Esophagus muscularis mucosa (tissue), 4 donors: ENCODE results near the gene KLHL25. TPM values are rescaled to one million over a fixed set of nuclear protein-coding genes. Genes with fewer than 3 reads are reported as not detected.
A peak's percentile ranks its signal among the peaks of the same experiment; 100 is the strongest.

Experiments used
- DNase-seq: peaks from one replicate; pipeline ENCODE4 v3.0.0-alpha.2; 2017; ENCODE audit errors: extremely low spot score
- H3K27ac ChIP-seq, 4 donors: fragments of 200-600 bp; sonication (generic); replicated peaks in 1 of 4; 1 replicate in 3 of 4; 2 replicates in 1 of 4; pipeline ENCODE4 v1.5.1; 2016 to 2019; ENCODE audit warnings: mild to moderate bottlenecking in 1 of 4
- H3K27me3 ChIP-seq, 4 donors: fragments of 200-600 bp; sonication (generic); one replicate each; pipeline versions ENCODE4 v1.5.1 to v1.6.0; 2016 to 2019
- H3K36me3 ChIP-seq, 4 donors: fragments of 200-600 bp; sonication (generic); one replicate each; pipeline ENCODE4 v1.5.1; 2016 to 2019
- H3K4me1 ChIP-seq, 4 donors: fragments of 200-600 bp; sonication (generic); one replicate each; pipeline ENCODE4 v1.5.1; 2016 to 2019
- H3K4me3 ChIP-seq, 4 donors: fragments of 200-600 bp; sonication (generic); 1 replicate in 2 of 4; 2 replicates in 2 of 4; pipeline ENCODE4 v1.5.1; 2016 to 2019; ENCODE audit warnings: mild to moderate bottlenecking in 4 of 4, moderate library complexity in 1 of 4
- H3K9me3 ChIP-seq, 4 donors: fragments of 200-600 bp; sonication (generic); 1 replicate in 3 of 4; 2 replicates in 1 of 4; pipeline ENCODE4 v1.5.1; 2016 to 2019
- CTCF ChIP-seq, 3 experiments: fragments of 200-600 bp in 2 of 3; fragments of 450-650 bp in 1 of 3; sonication (generic) in 2 of 3; IDR thresholded peaks; one replicate each; pipeline ENCODE4 v1.5.1; 2017 to 2019; ENCODE audit warnings: antibody characterized with exemption in 3 of 3, mild to moderate bottlenecking in 2 of 3, moderate library complexity in 1 of 3
- EP300 ChIP-seq: sonication (generic); formaldehyde crosslinking; IDR thresholded peaks from one replicate; pipeline ENCODE4 v1.6.1; 2017; ENCODE audit warnings: antibody characterized with exemption
- POLR2A ChIP-seq: fragments of 450-650 bp; IDR thresholded peaks from one replicate; pipeline ENCODE4 v1.6.1; 2017; ENCODE audit warnings: antibody characterized with exemption, moderate library complexity, mild to moderate bottlenecking, low read depth
- POLR2AphosphoS5 ChIP-seq, 2 donors: sonication (generic); formaldehyde crosslinking; IDR thresholded peaks; one replicate each; pipeline ENCODE4 v1.6.1; 2017; ENCODE audit warnings: antibody characterized with exemption in 2 of 2
- WGBS: methylation state at CpG from one replicate; pipeline ENCODE4 v1.1.5; 2018; 5-methylcytosine and 5-hydroxymethylcytosine counted together
- intact Hi-C: fragments of 100-400 bp; cut with DNase I; formaldehyde crosslinking; loops from one replicate; pipeline ENCODE4 v1.15.1; 2023
- total RNA-seq, 4 donors: library from RNA; depleted of rRNA; stranded (reverse); fragments of >200 nt; gene quantifications; one replicate each; pipeline versions ENCODE4 v1.1.0 to v1.2.1, GENCODE V29; 2016

The KLHL25 gene
- total RNA-seq, 4 donors from 2014 or later: 10.8 to 24.4 (median 12.0) TPM

- H3K4me1 ChIP-seq: peaks cover 43 to 85% (median 75%) of the 10 kb centered on the region in 4 donors
- WGBS: 54% methylated on average over 8 of the region's 8 CpGs
- peak overlapping the region; percentile 42 to 83 (median 76) for H3K27ac ChIP-seq
- H3K4me3 ChIP-seq: no peak overlapping the region
- H3K36me3 ChIP-seq: peaks cover 0 to 29% (median 7%) of the 10 kb centered on the region in 4 donors
- TF ChIP-seq CTCF (IDR thresholded peaks at IDR 0.05) (no peak), EP300 (peak; percentile 40), POLR2AphosphoS5 (IDR thresholded peaks at IDR 0.05) (peak; percentile 25 to 54), POLR2A (no peak)
- intact Hi-C loops: no loop called here
- H3K27me3 ChIP-seq: peaks cover 0 to 3% (median 0%) of the 10 kb centered on the region in 4 donors
- no peak for DNase-seq
- H3K9me3 ChIP-seq: no peaks in the 10 kb centered on the region
Observed at GRCh38 chr15:85762756-85763127, 32.0 kb downstream of the KLHL25 start.

- no peak for TF ChIP-seq POLR2A
- no peak for TF ChIP-seq POLR2AphosphoS5 (IDR thresholded peaks at IDR 0.05)
- TF ChIP-seq EP300: no peak
- no peak for TF ChIP-seq CTCF (IDR thresholded peaks at IDR 0.05)
- Histone ChIP-seq H3K36me3 (peaks cover 0 to 30% (median 7%) of the 10 kb centered on the region in 4 donors), H3K4me1 (peaks cover 43 to 90% (median 79%) of the 10 kb centered on the region in 4 donors), H3K4me3 (no peak overlapping the region), H3K9me3 (no peaks in the 10 kb centered on the region), H3K27me3 (peaks cover 0 to 3% (median 0%) of the 10 kb centered on the region in 4 donors), H3K27ac (peak overlapping the region; percentile 42 to 83 (median 76))
- 74% methylated on average over 6 of the region's 15 CpGs for WGBS
- intact Hi-C loops: no loop called here
- DNase-seq: no peak
Observed at GRCh38 chr15:85762039-85762755, 32.5 kb downstream of the KLHL25 start.

- intact Hi-C loops: no loop called here
- Histone ChIP-seq H3K27me3 (peaks cover 0 to 3% (median 0%) of the 10 kb centered on the region in 4 donors), H3K4me1 (peaks cover 43 to 94% (median 83%) of the 10 kb centered on the region in 4 donors), H3K27ac (peak overlapping the region; percentile 42 to 83 (median 76)), H3K36me3 (peaks cover 0 to 30% (median 7%) of the 10 kb centered on the region in 4 donors), H3K9me3 (no peaks in the 10 kb centered on the region), H3K4me3 (no peak overlapping the region)
- TF ChIP-seq POLR2AphosphoS5 (IDR thresholded peaks at IDR 0.05): peak in 1 of 2 donors; percentile 50
- no peak for TF ChIP-seq POLR2A
- TF ChIP-seq CTCF (IDR thresholded peaks at IDR 0.05): no peak
- WGBS: 52% methylated on average over 7 of the region's 9 CpGs
- DNase-seq: no peak
Observed at GRCh38 chr15:85761635-85762034, 33.1 kb downstream of the KLHL25 start.

GRCh38 chr15:85760531-85761371 is 34.0 kb downstream of the KLHL25 start:
- Histone ChIP-seq H3K4me3 (no peak overlapping the region), H3K27me3 (peaks cover 0 to 3% (median 0%) of the 10 kb centered on the region in 4 donors), H3K9me3 (no peaks in the 10 kb centered on the region), H3K27ac (peak overlapping the region; percentile 42 to 83 (median 76)), H3K4me1 (peaks cover 43 to 91% (median 79%) of the 10 kb centered on the region in 4 donors), H3K36me3 (peaks cover 0 to 30% (median 7%) of the 10 kb centered on the region in 4 donors)
- DNase-seq: no peak
- TF ChIP-seq EP300 (no peak), POLR2AphosphoS5 (IDR thresholded peaks at IDR 0.05) (no peak), POLR2A (no peak), CTCF (IDR thresholded peaks at IDR 0.05) (no peak)
- WGBS: 97% methylated on average over 22 of the region's 28 CpGs
- intact Hi-C loops: no loop called here
